ENCODE results near the gene HSPA12A.

HSPA12A gene

DNA sequence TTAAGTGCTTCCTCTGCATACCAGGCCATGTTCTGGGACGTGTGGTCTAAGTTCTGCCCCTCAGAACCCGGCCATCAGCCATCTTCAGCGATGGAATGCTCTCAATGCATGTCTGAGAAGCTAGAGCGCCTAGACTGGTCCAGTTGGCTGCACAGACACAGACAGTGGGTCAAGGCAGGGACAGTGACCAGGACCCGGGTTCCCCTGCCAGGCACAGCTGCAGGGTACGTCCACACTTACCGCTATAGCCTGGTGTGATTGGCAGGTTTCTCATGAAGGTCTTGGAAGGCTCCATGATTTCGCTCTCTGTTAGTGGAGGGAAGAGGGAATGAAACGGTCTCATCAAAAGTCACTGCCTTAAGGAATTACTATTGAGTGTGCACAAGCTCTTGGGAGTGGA is 74.3 kb downstream of the HSPA12A start:
- no peak for DNase-seq (ENCODE audit: low read depth)

DNA sequence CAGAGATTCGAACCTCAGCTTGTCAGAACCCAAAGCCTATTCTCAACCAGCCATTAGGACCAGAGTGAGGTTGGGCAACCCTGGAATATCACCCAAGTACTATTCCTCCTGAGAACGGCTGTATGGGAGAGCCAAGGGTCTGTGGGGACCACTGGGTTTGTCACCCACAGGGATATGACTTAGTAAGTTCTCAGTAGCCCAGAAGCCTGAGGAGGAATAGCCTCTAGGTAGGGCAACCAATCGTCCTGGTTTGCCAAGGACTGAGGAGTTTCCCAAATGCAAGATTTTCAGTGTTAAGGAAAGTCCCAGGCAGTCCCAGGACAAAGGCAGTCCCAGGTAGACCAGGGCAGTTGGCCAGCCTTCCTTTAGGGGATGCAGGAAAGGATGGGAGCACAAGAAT is 74.9 kb downstream of the HSPA12A start:
- DNase-seq (ENCODE audit: low read depth), result no peak

DNA sequence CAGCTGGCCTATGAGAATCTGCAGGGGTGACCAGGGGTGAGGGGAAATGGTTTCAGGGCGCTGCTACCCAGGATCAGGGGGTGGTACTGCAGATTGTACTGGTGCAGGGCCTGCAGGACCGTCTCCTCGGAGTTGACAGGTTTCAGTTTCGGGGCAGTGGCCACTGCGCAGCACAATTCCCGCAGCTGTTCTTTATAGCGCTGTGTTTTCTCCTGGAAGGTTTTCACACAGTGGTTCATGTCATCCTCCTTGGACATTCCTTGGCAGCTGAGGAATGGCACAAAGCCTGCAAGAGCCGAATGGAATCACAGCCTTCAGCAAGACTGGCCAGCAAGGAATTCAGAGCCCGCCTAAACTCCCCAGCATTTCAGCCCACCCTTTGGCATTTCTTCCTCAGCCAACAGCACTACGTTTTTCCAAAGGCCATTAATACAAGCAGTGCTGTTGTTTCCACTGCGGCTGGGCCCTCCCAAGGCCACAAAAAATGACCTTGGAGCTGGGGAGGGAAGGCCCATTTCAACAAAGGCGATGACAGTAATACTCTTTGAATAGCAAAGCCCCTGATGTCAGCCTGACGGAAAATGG is 76.7 kb downstream of the HSPA12A start:
- no peak for DNase-seq (ENCODE audit: low read depth)

DNA sequence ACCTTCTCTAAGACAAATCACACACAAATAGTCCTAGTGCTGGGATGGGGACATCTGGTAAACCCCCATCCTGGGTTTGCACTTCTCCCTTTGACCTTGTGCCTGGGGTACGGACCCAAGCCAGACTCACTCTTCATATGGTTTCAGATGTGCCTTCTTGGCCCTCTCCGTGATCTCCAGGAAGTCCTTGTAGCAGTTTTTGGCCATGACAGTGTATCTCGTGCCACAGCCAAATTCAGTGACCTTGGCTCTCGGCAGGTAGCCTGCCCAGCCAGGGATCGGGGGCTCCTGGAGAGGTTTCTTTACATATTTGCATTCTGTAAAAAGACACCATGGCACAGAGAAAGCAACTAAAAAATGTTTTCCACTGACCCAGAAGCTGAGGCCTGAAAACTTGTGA is 77.7 kb downstream of the HSPA12A start:
- no peak for DNase-seq (ENCODE audit: low read depth)

DNA sequence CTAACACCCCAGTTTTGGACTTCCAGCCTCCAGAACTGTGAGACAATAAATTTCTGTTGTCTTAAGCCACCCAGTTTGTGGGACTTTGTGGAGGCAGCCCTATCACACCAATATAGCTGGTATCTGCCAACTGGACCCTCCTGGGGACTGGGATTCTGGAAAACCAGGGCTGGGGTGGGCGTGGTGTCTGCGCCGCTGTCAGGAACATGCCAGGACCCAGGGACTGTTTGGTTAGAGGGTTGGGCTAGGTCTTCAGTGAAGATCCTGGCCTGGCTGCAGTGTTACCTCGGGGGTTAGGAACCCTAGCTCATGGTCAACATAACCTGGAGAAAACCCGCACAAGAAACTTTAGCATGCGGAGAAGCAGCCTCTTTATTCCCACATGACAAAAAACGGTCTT is 79.0 kb downstream of the HSPA12A start:
- DNase-seq (ENCODE audit: low read depth), result no peak

DNA sequence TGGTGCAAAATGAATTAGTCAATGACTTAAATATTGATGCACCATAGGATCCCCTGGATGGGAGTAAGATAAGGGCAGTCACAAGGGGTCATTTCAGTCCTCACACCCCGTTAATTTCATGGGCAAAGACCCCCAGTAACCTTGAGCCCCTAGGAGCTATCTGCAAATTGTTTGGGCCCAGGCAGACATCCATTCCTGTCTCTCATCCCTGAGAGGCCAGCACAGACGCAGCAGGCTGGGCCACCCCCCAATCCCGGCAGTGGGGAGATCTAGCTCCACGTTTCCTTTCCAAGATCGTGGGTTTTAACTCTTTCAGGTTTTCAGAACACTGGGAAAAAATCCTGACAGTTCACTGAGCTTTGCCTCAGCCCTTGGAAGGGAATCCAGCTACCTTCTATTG is 81.5 kb downstream of the HSPA12A start:
- no peak for DNase-seq (ENCODE audit: low read depth)

DNA sequence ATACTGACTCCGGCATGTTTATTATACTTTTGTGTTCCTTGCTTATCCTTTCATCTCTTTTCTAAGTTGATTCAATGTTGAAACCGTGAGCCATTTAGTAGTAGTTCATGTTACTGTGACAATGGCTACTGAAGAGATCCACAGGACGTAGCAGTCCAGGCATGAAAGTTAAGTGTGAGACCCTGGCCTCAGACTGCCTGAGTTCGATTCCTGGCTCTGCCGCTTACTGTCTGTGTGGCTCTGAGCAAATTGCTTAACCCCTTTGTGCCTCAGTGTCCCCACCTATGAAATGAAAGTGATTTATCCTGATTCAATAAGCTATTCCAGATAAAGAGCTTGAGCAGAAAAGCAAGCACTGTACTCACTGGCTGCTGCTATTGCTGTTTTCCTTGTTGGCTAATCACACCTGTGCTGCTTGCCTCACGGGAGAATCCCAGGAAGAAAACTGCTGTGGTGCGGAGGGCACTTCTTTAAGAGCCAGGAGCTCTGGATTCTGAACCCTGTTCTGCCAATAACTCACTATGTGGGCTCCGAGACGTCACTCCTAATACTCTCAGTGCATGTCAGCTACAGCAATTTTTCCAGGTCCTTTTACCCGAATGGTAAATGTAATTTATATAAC is 83.2 kb downstream of the HSPA12A start:
- no peak for DNase-seq (ENCODE audit: low read depth)

DNA sequence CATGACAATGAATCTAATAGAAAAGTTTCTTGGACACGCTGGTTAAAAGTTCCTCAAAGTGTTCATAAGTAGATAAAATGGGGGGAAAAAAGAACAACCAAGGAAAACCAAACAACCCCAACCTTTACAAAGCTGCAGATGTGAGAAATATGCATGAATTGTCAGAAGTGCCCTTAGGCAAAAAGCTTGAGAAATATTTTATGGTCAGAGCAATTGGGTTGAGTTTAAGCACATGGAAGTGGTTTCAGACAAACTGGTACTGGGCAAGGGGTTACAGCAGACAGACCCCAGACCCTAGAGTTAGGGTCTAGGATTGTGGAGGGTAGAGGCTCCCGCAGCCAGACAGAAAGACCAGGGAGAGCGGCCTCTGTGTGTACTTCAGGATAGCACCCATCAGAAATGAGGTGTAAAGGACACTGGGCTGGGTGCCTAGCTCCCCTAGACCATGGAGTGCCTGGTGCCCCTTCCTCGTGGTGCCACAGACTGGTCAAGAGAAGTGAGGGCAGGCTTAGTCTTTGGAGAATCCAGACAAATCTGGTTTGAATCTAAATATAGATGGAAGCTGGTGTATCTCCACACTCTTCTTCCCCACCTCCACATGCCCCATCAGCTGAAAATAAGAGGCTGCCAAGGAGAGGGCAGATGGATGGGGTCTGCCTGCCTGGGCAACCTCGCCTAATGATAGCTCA is 84.4 kb downstream of the HSPA12A start:
- DNase-seq (ENCODE audit: low read depth), result no peak

DNA sequence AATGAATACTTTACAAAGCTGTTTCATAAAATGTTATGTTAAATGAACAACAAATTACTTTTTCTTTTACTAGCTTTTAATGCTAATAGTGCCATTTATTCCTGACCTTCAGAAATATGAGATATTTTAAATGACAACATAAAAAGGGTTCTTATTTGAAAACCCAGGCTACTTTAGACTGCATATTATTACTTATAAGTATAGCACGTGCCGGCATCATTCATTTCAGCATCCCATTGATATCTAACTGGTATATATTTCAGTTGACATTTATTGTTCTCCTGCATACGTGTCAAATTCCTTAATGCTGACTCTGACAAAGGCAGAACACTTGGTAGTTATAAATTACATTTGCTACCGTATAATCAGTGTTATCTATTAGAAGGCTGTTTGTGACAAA is 86.3 kb downstream of the HSPA12A start:
- no peak for DNase-seq (ENCODE audit: low read depth)

DNA sequence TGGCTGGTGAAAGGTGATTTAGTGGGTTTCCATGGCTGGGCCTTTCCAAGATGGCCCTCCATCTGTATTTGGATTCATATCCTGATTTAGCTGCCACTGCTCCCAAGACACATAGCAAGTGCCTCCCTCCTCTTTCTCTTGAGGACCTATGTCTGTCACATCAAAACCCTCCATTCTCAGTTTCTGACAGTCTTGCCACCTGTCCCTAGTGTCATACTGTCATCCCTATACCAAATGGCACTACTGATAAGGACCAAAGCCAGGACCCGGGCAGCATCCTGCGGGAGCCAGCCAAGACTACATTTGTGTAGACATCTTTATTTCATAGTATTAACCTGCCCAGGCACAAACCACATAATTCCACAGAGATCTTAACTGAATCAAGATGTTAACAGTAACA is 86.8 kb downstream of the HSPA12A start:
- no peak for DNase-seq (ENCODE audit: low read depth)

DNA sequence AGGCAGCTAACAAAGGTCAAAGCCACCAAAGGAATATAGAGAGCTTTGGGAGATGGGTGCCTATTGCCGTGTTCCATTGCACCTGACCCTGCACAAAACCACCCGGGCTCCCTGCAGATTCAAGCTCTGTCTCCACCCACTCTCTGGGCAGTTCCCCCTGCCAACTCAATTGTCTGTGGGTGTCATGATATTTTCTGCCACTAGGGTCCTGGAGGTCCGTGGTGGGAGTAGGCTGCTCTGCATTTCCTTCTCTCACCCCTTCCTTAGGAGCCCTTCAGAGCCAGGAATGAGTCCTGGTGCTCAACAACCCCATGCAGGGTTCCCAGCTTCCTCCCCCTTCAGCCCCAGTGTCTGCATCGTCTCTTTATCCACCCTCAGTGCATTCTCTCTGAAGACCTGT is 87.5 kb downstream of the HSPA12A start:
- no peak for DNase-seq (ENCODE audit: low read depth)

DNA sequence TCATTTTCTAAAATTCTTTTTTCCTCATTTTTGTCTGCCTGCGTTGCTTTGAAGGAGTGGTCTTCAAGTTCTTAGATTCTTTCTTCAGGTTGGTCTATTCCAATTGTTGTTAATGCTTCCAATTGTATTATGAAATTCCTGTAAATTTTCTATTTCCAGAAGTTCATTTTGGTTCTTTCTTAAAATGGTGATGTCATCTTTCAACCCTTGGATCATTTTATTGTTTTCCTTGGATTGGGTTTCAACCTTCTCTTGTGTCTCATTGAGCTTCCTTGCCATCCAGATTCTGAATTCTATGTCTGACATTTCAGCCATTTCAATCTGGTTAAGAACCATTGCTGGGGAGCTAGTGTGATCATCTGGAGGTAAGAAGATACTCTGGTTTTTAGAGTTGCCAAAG is 88.5 kb downstream of the HSPA12A start:
- DNase-seq (ENCODE audit: low read depth), result no peak

DNA sequence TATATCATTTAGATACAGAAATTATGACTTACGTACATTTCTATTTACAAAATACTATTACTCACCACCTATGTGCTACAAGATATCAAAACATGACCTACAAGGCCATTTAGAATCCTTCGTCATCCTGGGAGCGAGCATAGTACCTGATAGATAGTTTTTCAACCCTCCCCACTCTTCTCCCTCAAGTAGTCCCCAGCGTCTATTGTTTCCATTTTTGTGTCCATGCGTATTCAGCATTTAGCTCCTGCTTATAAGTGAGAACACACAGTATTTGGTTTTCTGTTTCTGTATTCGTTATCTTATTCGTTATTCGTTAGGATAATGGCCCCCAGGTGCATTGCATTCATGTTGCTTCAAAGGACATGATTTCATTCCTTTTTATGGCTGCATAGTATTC is 93.5 kb downstream of the HSPA12A start:
- DNase-seq (ENCODE audit: low read depth), result no peak

DNA sequence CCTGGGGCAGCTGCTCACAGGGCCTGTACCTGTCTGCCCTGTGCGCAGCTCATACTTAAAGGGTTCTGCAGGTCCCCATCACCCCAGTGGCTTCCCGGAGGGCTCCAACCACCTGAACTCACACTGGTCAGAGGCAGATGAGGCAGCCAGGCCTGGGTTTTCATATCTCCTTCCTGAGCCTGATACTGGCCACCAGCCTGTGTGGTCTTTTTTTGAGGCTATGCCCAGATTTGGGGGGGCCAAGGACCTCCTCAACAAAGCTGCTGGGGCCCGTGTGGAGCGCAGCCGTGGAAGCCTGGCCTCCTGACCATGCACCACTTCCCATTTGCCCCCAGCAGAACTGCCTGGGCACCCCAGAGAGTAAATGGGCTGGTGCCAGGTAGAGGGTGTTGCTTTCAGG is 95.9 kb downstream of the HSPA12A start:
- DNase-seq (ENCODE audit: low read depth), result no peak

DNA sequence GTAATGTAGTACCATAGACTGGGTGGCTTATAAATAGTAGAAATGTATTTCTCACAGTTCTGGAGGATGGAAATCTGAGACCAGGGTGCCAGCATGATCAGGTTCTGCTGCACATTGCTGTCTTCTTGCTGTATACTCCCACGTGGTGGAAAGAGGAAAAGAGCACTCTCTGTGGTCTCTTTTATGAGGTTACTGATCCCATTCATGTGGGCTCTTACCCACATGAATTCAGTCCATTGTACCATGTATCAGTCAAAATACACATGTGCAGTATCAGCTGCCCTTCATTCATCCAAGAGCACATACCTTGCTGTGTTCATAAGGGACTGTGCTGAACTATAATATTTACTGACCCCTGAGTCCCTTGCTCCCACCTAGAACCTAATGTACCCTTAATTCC is 104.5 kb downstream of the HSPA12A start:
- no peak for DNase-seq (ENCODE audit: low read depth)

DNA sequence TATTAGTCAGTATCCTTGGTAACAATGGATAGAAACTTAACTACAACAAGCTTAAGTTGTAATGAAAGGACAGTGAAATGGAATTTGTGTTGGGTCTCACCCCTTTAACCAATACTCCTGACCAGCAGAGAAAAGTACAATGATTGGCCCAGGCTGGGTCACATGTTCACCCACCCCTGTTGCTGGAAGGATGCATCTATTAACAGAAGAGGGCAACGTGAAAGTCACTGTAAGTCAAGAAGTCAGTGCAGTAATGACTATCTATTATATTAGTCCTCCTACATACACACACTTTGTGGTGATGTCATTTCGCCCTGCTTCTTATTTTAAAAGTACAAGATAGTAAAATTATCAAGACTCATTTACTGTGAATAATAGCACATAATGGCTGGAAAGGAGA is 105.4 kb downstream of the HSPA12A start:
- no peak for DNase-seq (ENCODE audit: low read depth)

DNA sequence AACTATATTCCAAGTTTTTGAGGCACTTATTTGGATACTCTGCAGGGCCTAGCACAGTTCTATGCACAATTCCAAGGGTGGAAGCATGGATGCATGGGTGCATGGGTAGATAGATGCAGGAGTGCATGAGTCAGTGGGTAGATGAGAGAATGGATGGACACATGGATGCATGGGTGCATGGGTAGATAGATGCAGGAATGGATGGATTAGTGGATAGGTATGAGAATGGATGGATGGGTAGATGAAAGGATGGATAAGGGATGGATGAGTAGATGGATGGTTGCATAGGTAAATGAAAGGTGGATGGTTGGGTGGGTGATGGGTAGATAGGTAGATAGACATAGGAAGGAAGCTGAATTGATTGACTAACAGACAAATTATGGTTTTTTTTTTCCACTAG is 106.0 kb downstream of the HSPA12A start:
- DNase-seq (ENCODE audit: low read depth), result no peak

DNA sequence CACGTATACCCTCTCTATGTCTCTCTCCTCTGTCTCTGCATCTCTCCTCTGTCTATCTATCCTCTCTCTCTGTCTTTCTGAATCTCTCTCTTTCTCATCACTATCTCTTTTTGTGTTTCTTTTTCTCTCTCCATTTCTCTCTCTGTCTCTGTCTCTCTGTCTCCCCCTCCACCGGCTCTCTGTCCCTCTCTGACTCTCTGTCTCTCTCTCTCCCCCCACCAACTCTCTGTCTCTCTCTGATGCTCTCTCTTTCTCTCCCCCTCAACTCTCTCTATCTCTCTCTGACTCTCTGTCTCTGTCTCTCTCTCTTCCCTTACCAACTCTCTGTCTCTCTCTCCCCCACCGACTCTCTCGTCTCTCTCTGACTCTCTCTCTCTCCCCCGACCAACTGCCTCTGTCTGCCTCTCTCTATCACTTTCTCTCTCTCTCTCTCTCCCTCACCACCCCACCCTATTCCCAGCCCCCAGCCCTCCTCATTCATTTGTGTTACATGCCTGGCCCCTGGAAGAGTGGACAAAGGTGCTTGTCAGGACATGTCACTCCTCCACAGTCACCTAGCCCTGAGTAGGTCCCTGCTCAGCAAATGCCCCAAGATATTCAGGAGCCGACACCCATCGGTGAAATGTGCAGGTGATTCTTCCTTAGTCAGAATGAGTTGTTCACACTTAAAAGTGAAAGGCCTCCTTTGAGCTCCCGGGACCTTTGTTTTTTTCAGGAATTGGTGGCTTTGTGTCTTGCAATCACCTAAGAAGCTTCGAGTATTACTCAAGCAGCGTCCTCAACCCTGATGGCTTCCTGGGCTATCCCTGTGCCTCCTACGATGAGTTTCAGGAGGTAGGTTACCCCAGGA is 108.0 kb downstream of the HSPA12A start:
- no peak for DNase-seq (ENCODE audit: low read depth)

DNA sequence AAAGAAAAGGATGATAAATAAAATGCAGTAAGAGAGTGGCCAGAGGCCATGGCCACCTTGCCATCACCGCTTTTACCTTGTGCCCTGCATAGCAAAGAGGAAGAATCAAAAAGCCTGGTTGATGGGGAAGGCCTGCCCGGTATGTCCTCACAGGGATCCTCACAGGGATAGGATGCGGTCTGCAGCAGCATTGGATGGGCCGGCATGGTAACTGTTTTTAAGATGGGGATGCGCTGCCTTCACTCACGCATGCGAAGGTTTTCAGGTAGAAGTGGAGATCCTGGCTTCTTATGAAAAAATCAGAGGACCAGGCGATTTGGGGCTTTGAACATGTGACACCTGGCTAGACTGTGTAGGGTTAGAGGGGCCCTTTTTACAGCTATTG is 109.2 kb downstream of the HSPA12A start:
- no peak for DNase-seq (ENCODE audit: low read depth)

DNA sequence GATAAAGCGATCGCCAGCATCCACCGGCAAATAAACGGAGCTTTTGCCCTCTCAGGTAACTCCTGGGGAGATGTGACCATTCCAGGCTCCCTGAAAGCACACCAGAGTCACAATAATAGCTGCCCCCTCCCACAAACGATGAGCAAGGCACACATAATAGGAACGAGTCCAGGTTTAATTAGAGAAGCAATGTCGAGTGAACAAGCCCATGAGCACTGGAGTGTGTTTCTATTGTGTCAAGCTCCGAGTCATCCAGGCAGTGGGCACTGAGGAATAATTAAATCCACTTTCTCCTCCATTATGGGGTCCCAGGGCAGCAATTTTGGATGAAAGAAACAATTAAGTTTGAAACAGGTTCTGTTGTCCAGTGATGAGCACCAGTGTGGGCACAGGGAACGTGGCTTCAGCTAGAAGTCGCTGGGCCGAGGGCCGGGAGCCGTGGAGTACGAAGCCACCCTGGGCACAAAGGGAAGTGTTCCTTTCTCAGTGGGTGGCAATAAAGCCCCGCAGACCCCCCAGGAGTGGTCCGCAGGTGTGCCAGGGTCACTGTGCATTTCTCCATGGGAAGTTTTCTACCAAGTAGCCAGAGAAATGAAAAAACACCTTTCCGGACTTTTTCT is 109.7 kb downstream of the HSPA12A start:
- no peak for DNase-seq (ENCODE audit: low read depth)

DNA sequence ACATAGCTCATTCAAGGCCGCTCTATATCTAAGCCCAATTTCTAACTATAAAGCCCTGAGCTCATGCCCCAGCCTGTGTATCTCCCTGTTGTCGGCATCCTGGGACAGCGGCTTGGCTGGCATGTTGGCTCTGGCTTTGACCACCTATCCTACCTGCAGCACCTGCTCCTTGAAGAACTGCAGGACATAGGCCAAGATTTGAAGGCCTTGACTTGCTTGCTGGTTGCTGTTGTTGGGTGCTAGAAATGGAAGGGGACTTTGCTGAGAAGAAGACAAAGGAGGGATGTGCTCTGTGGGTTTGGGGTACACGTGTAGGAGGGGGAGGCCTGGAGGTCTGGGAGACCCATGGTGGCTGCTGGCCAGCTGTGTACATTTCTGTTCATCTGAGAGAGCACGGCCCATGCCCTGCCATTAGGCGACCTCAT is 110.5 kb downstream of the HSPA12A start:
- DNase-seq (ENCODE audit: low read depth), result no peak

DNA sequence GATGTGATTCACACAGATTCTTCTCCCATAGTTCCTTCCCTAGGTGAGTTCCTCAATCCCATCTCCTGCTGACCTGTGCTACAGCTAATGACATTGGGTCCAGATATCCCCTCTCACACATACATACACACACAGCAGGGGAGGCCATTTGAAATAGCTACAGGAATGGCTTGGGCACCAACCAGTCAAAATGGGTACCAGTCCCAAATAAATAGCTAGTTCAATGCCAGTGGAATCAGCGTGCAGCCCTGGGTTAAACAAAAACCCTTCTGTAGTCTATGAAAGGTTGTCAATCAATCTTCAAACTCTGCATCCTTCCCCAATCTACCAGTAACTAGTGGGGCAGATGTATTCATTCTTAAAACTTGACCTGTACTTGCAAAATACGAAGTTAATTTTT is 112.3 kb downstream of the HSPA12A start:
- DNase-seq (ENCODE audit: low read depth), result no peak

DNA sequence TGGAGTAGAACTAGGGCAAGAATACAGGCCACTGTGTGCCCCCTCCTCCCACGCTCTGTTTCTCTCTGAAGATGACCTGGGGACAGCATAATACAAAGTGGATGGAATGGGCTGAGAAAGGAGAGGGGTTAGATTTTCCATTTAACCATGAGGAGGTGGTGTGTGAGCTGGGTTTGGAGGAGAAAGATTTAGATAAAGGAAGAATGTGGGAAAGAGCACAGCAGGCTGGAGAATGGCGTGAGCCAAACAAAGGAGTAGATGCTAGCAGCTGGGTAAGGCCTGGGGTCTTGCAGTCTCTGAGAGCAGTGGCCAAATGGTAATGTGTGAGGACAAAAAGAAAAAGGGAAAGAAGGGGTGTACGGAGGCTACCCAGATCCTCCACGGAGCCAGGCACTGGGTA is 113.0 kb downstream of the HSPA12A start:
- DNase-seq (ENCODE audit: low read depth), result no peak
